Renal pelvis (tissue), 4 donors: ENCODE results near the gene RAD9A. TPM values are rescaled to one million over a fixed set of nuclear protein-coding genes. Genes with fewer than 3 reads are reported as not detected.
"Not testable (repeated sequence)": the region's sequence is repeated elsewhere in the genome, so short reads cannot be mapped to it uniquely, and the experiment has no call there.

ENCODE experiments used
- DNase-seq: peaks from one replicate; pipeline ENCODE4 v3.0.0-alpha.2; 2013
- polyA plus RNA-seq, 3 donors: library from polyadenylated mRNA; unstranded; fragments of 120-200 nt; gene quantifications; one replicate each; pipeline ENCODE4 v1.2.1, GENCODE V29; 2013; ENCODE audit not compliant: insufficient read length in 3 of 3

RAD9A gene
- polyA plus RNA-seq, 3 donors = 27.0 to 38.0 (median 29.7) TPM

GRCh38 chr11:67420646-67421429, 29.1 kb downstream of the RAD9A start:
- DNase-seq = peak; percentile 94

DNA sequence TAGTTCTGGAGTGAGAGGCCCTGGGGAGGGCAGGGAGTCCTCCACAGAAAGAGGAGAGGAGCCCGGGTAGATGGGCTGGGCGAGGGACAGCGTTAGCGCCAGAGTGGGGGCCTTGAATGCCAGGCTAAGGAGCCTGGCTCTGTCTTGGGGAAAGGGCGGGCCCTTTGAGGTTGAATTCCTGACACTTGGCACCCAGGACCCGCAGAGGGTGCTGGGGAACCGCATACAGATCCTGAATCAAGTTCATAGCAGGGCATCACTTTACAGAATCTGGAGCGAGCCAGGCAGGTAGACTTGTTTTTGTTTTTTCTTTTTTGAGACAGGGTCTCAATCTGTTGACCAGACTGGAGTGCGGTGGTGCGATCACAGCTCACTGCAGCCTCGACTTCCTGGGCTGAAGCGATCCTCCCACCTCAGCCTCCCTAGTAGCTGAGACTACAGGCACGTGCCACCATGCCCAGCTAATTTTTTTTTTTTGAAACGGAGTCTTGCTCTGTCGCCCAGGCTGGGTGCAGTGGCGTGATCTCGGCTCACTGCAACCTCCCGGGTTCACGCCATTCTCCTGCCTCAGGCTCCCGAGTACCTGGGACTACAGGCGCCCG, 29.7 kb downstream of the RAD9A start:
- no peak for DNase-seq

DNA sequence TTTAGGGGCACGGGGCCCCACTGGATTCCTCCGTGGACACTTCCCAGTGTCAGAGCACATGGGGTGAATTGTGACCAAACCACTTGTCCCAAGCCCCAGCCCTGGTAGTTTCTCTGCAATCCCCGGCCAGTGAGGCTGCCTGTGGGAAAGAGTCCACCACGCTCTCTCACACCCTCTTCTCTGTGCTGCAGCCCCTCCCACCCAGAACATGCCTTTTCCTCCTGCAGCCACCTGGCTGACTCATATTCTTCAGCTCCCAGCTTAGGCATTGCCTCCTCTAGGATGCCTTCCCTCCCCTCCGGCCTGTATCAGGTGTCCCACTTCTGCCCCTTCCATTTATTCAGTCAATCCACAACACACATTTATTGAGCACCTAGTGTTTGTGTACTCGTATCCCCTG, 31.1 kb downstream of the RAD9A start:
- no peak for DNase-seq

DNA sequence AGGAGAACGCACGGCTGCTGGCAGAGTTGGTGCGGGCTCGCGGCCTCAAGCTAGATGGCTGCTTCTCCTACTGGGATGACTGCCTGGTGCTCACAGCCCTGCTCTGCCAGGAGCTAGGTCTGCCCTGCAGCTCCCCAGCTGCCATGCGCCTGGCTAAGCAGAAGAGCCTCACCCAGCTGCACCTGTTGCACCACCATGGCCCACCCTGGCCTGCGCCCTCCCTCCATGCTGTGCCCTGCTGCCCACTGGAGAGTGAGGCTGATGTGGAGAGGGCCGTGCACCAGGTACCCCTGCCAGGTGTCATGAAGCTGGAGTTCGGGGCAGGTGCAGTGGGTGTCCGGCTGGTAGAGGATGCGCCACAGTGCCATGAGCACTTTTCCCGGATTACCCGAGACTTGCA, 31.7 kb downstream of the RAD9A start:
- DNase-seq = no peak

DNA sequence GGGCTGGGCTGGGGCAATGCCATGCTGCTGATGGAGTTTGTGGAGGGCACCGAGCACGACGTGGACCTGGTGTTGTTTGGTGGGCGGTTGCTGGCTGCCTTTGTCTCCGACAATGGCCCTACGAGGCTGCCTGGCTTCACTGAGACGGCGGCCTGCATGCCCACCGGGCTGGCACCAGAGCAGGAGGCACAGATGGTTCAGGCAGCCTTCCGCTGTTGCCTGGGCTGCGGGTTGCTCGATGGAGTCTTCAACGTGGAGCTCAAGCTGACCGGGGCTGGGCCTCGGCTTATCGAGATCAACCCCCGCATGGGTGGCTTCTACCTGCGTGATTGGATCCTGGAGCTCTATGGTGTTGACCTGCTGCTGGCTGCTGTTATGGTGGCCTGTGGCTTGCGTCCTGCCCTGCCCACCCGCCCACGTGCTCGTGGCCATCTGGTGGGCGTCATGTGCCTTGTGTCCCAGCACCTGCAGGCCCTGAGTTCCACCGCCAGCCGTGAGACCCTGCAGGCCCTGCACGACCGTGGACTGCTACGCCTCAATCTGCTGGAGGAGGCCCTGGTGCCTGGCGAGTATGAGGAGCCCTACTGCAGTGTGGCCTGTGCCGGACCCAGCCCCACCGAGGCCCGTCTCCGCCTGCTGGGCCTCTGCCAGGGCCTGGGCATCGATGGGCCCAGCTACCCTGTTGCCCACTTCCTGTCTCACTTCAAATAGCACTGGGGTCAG, 32.3 kb downstream of the RAD9A start:
- no peak for DNase-seq

GRCh38 chr11:67427364-67427859, 35.6 kb downstream of the RAD9A start:
- not testable (repeated sequence) for DNase-seq

DNA sequence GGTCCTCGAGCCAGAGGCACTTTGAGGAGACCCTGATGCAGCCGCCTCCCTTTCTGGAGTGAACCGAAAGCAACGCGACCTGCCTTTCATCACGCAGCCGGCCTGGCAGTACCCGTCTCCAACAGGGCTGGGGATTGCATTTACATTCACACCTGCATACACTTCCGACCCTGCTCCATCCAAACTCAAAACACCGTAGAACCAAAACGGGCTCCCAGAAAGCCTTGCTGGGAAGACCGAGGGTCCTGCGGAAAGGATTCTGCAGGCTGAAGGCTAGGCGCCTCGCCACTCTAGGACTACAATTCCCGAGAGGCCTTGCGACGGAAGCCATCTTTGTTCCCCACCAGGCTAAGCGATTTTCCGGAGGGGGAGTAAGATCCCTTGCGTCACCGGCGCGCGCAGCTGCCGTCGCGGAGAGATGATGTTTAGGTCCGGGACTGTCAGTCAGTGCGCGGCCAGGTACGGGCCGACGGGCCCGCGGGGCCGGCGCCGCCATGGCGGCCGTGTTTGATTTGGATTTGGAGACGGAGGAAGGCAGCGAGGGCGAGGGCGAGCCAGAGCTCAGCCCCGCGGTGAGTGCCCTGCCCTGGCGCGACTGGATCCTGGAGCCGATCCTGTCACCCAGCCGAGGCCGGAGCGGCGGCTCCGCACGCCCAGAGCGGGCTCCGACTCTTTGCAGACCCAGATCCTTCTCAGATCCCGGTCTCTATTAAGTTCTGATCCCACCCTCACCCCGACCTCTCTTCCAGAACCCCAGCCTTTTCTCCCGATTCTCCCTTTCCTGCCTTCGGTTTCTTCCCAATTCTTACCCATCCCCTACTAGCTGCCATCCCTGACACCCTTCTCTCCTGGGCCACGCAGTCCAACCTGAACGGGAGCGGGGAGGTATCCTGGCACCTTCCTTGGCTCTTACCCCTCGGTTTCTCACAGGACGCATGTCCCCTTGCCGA, 36.5 kb downstream of the RAD9A start, which contains the start of gene RPS6KB2:
TSS of gene RPS6KB2 (plus strand) at position 443 of the 950 bp plus-strand sequence. CDS start at position 495, 52 bp downstream.
- DNase-seq = peak; percentile 97

DNA sequence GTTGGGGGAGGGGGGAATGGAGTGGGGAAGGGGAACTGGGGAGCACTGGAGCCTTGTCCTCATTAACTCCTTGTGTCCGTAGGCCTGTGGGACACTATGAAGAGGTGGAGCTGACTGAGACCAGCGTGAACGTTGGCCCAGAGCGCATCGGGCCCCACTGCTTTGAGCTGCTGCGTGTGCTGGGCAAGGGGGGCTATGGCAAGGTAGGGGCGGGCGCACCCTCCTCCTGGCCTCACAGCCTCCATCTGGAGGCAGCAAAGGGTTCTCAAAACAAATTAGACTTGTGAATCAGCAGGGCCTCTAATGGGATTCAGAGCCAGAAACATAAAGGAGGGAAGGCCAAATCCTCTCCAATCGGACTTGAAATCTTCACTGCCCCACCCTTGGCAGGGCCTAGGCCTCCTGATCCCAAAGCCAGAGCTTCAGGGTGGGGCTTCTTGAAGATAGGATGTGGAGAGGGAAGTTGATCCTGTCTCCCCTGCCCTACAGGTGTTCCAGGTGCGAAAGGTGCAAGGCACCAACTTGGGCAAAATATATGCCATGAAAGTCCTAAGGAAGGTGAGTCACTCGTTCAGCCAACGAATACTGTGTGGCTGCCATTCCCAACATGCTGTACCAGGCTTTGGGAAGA, 37.4 kb downstream of the RAD9A start:
- DNase-seq = no peak

GRCh38 chr11:67429722-67430121, 37.9 kb downstream of the RAD9A start:
- no peak for DNase-seq

- no peak for DNase-seq
Observed at GRCh38 chr11:67431346-67432249, 39.8 kb downstream of the RAD9A start.

- DNase-seq = no peak
Observed at GRCh38 chr11:67432655-67433349, 41.0 kb downstream of the RAD9A start.

- DNase-seq = no peak
Observed at GRCh38 chr11:67433536-67434394, 42.0 kb downstream of the RAD9A start.

DNA sequence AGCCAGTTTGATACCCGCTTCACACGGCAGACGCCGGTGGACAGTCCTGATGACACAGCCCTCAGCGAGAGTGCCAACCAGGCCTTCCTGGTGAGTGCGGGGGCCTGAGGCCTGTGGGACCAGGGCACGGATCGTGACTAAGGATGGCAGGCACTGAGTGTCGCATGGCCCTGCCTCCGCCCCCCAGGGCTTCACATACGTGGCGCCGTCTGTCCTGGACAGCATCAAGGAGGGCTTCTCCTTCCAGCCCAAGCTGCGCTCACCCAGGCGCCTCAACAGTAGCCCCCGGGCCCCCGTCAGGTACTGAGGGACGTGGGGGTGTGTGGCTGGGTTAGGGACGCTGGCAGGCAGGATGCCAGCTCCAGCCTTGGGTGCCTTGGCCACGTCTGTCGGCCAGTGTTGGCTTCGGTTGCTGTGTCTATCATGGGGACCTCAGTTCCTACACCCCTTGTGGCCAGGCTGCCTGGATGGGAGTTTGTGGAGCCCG, 42.7 kb downstream of the RAD9A start:
- no peak for DNase-seq

- no peak for DNase-seq
Observed at GRCh38 chr11:67435031-67435726, 43.4 kb downstream of the RAD9A start.

GRCh38 chr11:67435727-67436458, 44.1 kb downstream of the RAD9A start:
- DNase-seq = no peak

GRCh38 chr11:67436459-67437081, 44.8 kb downstream of the RAD9A start:
- DNase-seq = no peak
